ENCODE data around the gene DELE1. TPM values are rescaled to one million over a fixed set of nuclear protein-coding genes. Genes with fewer than 3 reads are reported as not detected.
A peak's percentile ranks its signal among the peaks of the same experiment; 100 is the strongest.

The DELE1 gene
- polyA plus RNA-seq, 2 donors = 30.4 to 30.5 TPM

DNA sequence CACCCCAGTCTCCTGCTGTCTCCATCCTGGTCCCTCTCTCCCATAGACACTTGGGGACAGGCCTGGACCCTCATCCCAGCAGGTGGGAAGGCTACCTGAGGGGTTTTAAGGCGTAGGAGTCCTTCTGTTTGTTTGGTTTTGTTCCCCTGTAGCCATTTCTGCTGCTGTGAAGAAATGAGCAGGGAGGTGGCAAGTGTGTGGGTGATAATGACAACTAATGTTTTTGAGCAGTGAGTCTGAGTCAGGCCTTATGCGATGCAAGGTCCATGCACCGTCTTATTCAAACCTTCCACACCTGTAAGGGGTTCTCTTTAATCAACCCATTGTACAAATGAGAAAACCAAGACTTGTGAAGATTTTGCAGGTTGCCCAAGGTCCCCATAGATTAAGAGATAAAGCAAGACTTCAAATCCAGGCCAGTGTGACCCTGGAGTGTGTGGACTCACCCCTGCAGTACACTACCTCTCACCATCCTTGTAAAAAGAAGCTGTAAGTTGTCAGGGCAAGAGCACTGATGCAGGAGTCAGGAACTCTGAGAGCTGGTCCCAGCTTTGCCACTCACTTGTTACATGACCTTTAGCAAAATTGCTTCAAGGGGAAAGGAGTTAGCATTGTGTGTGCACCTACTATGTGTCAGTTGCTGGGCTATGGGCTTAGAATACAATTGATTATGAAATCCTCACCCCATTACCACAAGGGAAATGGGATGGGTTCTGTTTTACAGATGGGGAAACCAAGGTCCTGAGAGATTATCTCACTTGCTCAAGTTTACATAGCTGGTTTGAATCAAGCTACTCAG, 26.7 kb downstream of the DELE1 start:
- Histone ChIP-seq H3K36me3 (ENCODE audit: control insufficient read depth in 2 of 2, insufficient read depth in 2 of 2, low read length in 1 of 2) (peaks cover 0 to 5% of the 10 kb centered on the region in 2 donors), H3K4me3 (ENCODE audit: low read depth in 1 of 2, low read length in 2 of 2) (no peak overlapping the region), H3K27me3 (ENCODE audit: control insufficient read depth in 1 of 2, insufficient read depth in 2 of 2, low read length in 2 of 2) (no peaks in the 10 kb centered on the region), H3K4me1 (ENCODE audit: control insufficient read depth in 2 of 2, insufficient read depth in 2 of 2, low read length in 1 of 2) (peaks cover 0 to 8% of the 10 kb centered on the region in 2 donors), H3K27ac (ENCODE audit: low read depth in 2 of 2, low read length in 1 of 2) (no peak overlapping the region), H3K9me3 (ENCODE audit: control insufficient read depth in 2 of 2, insufficient read depth in 1 of 2, low read depth in 1 of 2, low read length in 1 of 2) (no peaks in the 10 kb centered on the region)
- 91 to 97% methylated on average over 3 of the region's 3 CpGs for WGBS, 2 donors

DNA sequence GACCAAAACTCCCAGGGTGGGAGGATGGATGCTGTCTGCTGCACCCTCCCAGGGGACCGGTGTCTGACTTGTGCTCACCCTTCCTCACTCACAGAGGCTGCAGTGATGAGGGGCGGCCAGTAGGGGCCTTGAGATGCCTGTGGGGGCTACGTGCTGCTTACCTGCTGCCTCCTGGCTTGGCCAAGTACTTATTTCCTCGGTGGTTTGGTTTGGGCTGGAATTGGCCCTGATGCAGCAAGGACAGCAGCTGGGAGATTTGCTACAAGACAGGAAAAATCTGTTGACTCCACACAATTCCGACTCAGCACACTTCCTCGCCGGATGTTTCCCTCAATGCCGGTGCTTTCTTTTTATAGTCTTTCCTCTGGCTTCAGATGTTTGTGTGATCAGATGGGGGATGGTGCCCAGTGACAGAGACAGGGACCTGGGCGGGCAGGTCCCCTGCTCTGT, 27.7 kb downstream of the DELE1 start:
- no peaks in the 10 kb centered on the region for H3K27me3 ChIP-seq (ENCODE audit: control insufficient read depth in 1 of 2, insufficient read depth in 2 of 2, low read length in 2 of 2)
- H3K4me1 ChIP-seq (ENCODE audit: control insufficient read depth in 2 of 2, insufficient read depth in 2 of 2, low read length in 1 of 2) = peaks cover 0 to 4% of the 10 kb centered on the region in 2 donors
- no peak overlapping the region for H3K4me3 ChIP-seq (ENCODE audit: low read depth in 1 of 2, low read length in 2 of 2)
- no peaks in the 10 kb centered on the region for H3K9me3 ChIP-seq (ENCODE audit: control insufficient read depth in 2 of 2, insufficient read depth in 1 of 2, low read depth in 1 of 2, low read length in 1 of 2)
- H3K27ac ChIP-seq (ENCODE audit: low read depth in 2 of 2, low read length in 1 of 2) = no peak overlapping the region
- H3K36me3 ChIP-seq (ENCODE audit: control insufficient read depth in 2 of 2, insufficient read depth in 2 of 2, low read length in 1 of 2) = peaks cover 0 to 3% of the 10 kb centered on the region in 2 donors
- 58% methylated on average over 9 of the region's 9 CpGs for WGBS, 2 donors

DNA sequence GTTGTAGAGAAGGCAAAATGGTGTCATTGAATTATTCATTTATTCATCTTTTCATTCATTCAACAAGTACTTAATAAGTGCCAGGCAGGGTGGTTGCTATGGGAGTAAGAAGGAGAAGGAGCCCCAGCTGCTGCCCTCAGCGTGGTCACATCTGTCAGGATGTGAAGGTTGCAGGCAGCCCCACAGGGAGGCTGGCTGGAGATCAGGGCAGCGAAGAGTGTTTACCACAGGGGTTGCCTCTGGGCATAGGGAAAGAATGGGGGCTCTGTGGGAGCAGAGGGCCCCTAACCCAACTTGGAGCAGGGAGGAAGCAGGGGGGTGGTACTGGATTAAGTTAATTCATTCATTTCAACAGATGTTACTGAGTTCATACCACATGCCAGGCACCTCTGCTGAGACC, 28.3 kb downstream of the DELE1 start:
- H3K4me3 ChIP-seq (ENCODE audit: low read depth in 1 of 2, low read length in 2 of 2) = no peak overlapping the region
- H3K9me3 ChIP-seq (ENCODE audit: control insufficient read depth in 2 of 2, insufficient read depth in 1 of 2, low read depth in 1 of 2, low read length in 1 of 2) = no peaks in the 10 kb centered on the region
- H3K27ac ChIP-seq (ENCODE audit: low read depth in 2 of 2, low read length in 1 of 2) = no peak overlapping the region
- peaks cover 0 to 4% of the 10 kb centered on the region in 2 donors for H3K4me1 ChIP-seq (ENCODE audit: control insufficient read depth in 2 of 2, insufficient read depth in 2 of 2, low read length in 1 of 2)
- 73 to 79% methylated on average over 2 of the region's 2 CpGs for WGBS, 2 donors
- no peaks in the 10 kb centered on the region for H3K27me3 ChIP-seq (ENCODE audit: control insufficient read depth in 1 of 2, insufficient read depth in 2 of 2, low read length in 2 of 2)
- H3K36me3 ChIP-seq (ENCODE audit: control insufficient read depth in 2 of 2, insufficient read depth in 2 of 2, low read length in 1 of 2) = peaks cover 0 to 3% of the 10 kb centered on the region in 2 donors

DNA sequence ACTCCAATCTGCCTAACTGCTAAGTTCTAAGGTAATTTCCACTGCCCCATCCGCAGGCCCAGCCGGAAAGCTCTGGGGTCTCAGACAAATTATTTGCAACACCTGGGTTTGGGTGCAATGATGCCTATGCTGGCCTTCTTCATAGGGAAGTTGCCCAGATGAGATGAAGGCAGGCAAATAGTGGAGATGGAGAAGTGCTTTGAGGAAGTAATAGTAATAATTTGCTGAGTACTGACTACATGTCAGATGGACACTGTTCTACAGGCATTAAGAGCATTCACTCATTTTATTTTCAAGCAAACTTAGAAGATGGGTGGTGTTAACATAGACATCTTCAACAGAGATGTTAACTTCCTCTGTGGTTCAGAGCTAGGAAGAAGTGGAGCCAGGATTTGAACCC, 30.5 kb downstream of the DELE1 start:
- peaks cover 0 to 3% of the 10 kb centered on the region in 2 donors for H3K36me3 ChIP-seq (ENCODE audit: control insufficient read depth in 2 of 2, insufficient read depth in 2 of 2, low read length in 1 of 2)
- no peaks in the 10 kb centered on the region for H3K27me3 ChIP-seq (ENCODE audit: control insufficient read depth in 1 of 2, insufficient read depth in 2 of 2, low read length in 2 of 2)
- H3K4me1 ChIP-seq (ENCODE audit: control insufficient read depth in 2 of 2, insufficient read depth in 2 of 2, low read length in 1 of 2) = peaks cover 3 to 4% of the 10 kb centered on the region in 2 donors
- WGBS, 2 donors = 94 to 95% methylated on average over 2 of the region's 2 CpGs
- H3K4me3 ChIP-seq (ENCODE audit: low read depth in 1 of 2, low read length in 2 of 2) = no peak overlapping the region
- H3K9me3 ChIP-seq (ENCODE audit: control insufficient read depth in 2 of 2, insufficient read depth in 1 of 2, low read depth in 1 of 2, low read length in 1 of 2) = no peaks in the 10 kb centered on the region
- H3K27ac ChIP-seq (ENCODE audit: low read depth in 2 of 2, low read length in 1 of 2) = no peak overlapping the region

DNA sequence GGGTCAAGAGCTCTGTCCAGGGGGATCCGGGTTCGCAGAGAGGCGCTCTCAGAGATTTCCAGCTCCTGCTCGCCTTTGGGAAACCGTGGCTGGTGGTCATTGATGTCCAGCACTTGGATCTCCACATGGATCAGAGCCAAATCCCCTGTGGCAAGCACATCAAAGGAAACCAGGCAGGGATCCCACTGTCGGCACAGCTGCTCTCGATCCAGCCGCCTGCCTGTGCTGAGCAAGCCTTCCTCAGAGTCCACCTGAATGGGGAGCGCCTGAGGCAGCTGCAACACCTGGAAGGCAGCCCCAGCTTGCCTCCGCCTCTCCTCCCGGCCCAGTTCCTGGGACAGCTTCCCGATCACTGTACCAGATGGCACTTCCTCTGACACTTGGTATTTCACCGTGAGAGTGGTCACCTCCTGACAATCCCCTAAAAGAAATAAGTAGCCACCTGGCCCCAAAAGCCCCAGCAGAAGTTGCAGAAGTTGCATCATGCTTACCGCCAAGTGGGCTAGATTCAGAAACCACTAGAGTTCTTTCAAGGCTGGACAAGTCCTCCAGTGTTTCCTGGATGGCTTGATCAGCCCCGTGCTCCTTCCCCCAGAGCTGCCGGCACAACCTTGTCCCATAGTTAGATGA, 33.8 kb downstream of the DELE1 start:
- Histone ChIP-seq H3K9me3 (ENCODE audit: control insufficient read depth in 2 of 2, insufficient read depth in 1 of 2, low read depth in 1 of 2, low read length in 1 of 2) (no peaks in the 10 kb centered on the region), H3K27ac (ENCODE audit: low read depth in 2 of 2, low read length in 1 of 2) (peak overlapping the region in 1 of 2 donors; percentile 11), H3K4me1 (ENCODE audit: control insufficient read depth in 2 of 2, insufficient read depth in 2 of 2, low read length in 1 of 2) (peaks cover 3 to 4% of the 10 kb centered on the region in 2 donors), H3K27me3 (ENCODE audit: control insufficient read depth in 1 of 2, insufficient read depth in 2 of 2, low read length in 2 of 2) (no peaks in the 10 kb centered on the region), H3K36me3 (ENCODE audit: control insufficient read depth in 2 of 2, insufficient read depth in 2 of 2, low read length in 1 of 2) (no peaks in the 10 kb centered on the region), H3K4me3 (ENCODE audit: low read depth in 1 of 2, low read length in 2 of 2) (no peak overlapping the region)
- 54 to 56% methylated on average over 16 of the region's 16 CpGs for WGBS, 2 donors

DNA sequence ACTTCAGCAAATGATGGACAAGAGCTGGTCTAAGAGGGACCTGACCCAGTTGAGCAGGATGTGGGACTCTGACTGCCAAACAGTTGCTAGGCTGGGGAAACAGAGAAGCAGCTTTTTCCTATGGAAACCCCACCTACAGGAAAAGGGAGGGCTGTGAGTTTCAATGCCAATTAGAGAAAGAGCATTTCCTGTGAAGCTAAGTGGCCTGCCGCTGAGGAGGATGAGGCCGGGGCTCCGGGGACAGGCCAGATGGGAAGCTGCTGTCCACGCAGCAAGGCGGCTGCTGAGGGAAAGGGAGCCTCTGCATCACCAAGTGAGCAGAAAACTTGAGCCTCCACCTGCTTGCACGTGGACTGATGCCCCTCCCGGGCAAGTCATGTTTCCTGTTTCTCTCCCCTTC, 34.4 kb downstream of the DELE1 start, which contains the start of gene PCDH12:
Gene PCDH12 (minus strand): TSS at position 90 of the 400 bp plus-strand sequence. CDS start 351 bp downstream, outside the sequence.
- 40 to 45% methylated on average over 5 to 7 of the region's 7 CpGs for WGBS, 2 donors
- no peaks in the 10 kb centered on the region for H3K27me3 ChIP-seq (ENCODE audit: control insufficient read depth in 1 of 2, insufficient read depth in 2 of 2, low read length in 2 of 2)
- peaks cover 0 to 3% of the 10 kb centered on the region in 2 donors for H3K4me1 ChIP-seq (ENCODE audit: control insufficient read depth in 2 of 2, insufficient read depth in 2 of 2, low read length in 1 of 2)
- no peaks in the 10 kb centered on the region for H3K9me3 ChIP-seq (ENCODE audit: control insufficient read depth in 2 of 2, insufficient read depth in 1 of 2, low read depth in 1 of 2, low read length in 1 of 2)
- no peaks in the 10 kb centered on the region for H3K36me3 ChIP-seq (ENCODE audit: control insufficient read depth in 2 of 2, insufficient read depth in 2 of 2, low read length in 1 of 2)
- peak within 1 kb of the TSS; percentile 4 to 11 for H3K27ac ChIP-seq (ENCODE audit: low read depth in 2 of 2, low read length in 1 of 2)
- no peak within 1 kb of the TSS for H3K4me3 ChIP-seq (ENCODE audit: low read depth in 1 of 2, low read length in 2 of 2)

DNA sequence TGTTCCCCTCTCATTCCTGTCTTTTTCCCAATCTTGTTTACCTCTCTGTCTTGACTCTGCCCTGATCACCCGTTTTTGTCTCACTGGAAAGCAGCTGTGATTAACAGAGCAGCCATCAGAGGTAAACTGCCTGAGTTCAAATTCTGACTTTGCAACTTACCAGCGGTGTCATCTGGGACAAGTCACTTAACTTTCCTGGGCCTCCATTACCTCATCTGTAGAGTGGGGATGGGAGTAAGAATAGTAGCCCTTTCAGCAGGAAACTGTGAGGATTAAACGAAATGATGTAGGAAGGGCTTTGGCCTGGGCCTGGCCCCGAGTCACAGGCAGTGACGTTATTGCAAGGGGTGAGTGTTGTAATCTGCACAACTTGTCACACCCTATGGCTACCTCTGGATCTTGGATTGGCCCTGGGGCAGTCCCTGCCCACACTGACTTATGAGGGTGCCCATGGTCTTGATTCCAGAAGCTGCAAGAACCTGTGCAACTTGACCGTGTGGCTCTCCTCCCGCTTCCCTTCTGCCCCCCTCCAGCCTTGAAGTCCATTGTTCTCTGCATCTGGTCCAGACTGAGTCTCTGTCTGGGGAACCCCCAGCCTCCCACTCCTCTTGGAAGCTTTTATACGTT, 35.0 kb downstream of the DELE1 start:
- WGBS, 2 donors = 49 to 53% methylated on average over 8 of the region's 8 CpGs
- Histone ChIP-seq H3K36me3 (ENCODE audit: control insufficient read depth in 2 of 2, insufficient read depth in 2 of 2, low read length in 1 of 2) (no peaks in the 10 kb centered on the region), H3K4me1 (ENCODE audit: control insufficient read depth in 2 of 2, insufficient read depth in 2 of 2, low read length in 1 of 2) (peaks cover 0 to 3% of the 10 kb centered on the region in 2 donors), H3K27me3 (ENCODE audit: control insufficient read depth in 1 of 2, insufficient read depth in 2 of 2, low read length in 2 of 2) (no peaks in the 10 kb centered on the region), H3K27ac (ENCODE audit: low read depth in 2 of 2, low read length in 1 of 2) (peak overlapping the region in 1 of 2 donors; percentile 4), H3K4me3 (ENCODE audit: low read depth in 1 of 2, low read length in 2 of 2) (no peak overlapping the region), H3K9me3 (ENCODE audit: control insufficient read depth in 2 of 2, insufficient read depth in 1 of 2, low read depth in 1 of 2, low read length in 1 of 2) (no peaks in the 10 kb centered on the region)

DNA sequence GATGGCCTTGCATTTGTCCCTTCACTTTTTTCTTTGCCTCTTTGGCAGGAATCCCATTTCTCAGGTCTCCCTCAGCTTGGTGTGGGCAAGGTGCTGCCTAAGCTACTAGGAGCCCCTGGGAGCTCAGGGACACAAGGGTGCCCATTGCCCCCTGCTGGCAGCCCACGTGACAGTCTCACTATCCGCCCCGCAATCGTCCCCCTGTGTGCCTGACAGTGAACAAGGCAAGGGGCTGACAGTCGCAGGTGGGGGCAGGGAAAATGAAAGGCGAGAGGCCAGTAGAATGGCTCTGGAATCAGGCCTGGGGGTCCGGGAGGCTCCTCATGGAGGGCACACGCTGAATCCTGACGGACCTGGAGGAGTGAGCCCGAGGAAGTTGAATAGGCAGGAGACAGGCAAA, 36.3 kb downstream of the DELE1 start:
- Histone ChIP-seq H3K4me1 (ENCODE audit: control insufficient read depth in 2 of 2, insufficient read depth in 2 of 2, low read length in 1 of 2) (peaks cover 0 to 3% of the 10 kb centered on the region in 2 donors), H3K9me3 (ENCODE audit: control insufficient read depth in 2 of 2, insufficient read depth in 1 of 2, low read depth in 1 of 2, low read length in 1 of 2) (no peaks in the 10 kb centered on the region), H3K4me3 (ENCODE audit: low read depth in 1 of 2, low read length in 2 of 2) (no peak overlapping the region), H3K27me3 (ENCODE audit: control insufficient read depth in 1 of 2, insufficient read depth in 2 of 2, low read length in 2 of 2) (no peaks in the 10 kb centered on the region), H3K27ac (ENCODE audit: low read depth in 2 of 2, low read length in 1 of 2) (no peak overlapping the region), H3K36me3 (ENCODE audit: control insufficient read depth in 2 of 2, insufficient read depth in 2 of 2, low read length in 1 of 2) (no peaks in the 10 kb centered on the region)
- 61 to 68% methylated on average over 10 of the region's 10 CpGs for WGBS, 2 donors

DNA sequence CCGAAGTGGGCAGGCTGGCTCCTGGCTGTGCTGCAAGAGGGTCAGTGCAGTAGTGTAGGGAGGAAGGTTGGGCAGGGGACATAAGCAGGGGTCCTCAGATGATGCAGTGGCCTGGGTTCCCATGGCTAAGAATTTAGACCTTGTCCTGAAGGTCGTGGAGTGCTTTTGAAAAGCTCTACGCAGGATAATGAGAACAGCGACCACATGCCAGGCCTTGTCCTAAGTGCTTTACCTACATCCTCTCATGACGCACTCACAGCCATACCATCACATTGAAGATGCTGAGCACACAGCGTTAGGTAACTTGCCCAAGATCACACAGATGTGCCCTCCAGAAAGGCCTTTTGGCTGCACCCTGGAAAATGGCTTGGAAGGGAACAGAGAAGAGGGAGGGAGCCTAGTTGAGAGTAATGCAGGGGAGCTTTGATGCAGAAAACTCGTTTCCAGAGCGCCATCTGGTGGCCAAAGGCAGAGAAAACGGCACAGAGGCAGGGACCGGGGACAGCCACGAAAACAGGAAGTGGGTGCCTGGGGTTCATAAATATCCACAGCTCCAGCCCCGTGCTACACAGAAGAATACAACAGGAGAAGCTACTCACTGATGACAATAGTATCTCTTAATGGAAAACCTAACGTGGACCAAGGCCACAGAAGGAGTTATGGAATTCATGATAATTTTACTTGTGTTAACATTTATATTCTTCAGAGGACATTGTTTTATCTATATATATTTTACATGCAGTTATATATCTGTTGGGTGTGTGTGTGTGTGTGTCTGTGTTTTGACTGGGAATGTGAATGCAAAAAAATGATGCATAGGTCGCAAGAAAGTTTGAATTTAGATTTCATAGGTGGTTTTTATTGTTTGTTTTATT, 37.0 kb downstream of the DELE1 start:
- no peaks in the 10 kb centered on the region for H3K27me3 ChIP-seq (ENCODE audit: control insufficient read depth in 1 of 2, insufficient read depth in 2 of 2, low read length in 2 of 2)
- WGBS, 2 donors = 29 to 31% methylated on average over 14 of the region's 14 CpGs
- no peaks in the 10 kb centered on the region for H3K9me3 ChIP-seq (ENCODE audit: control insufficient read depth in 2 of 2, insufficient read depth in 1 of 2, low read depth in 1 of 2, low read length in 1 of 2)
- no peaks in the 10 kb centered on the region for H3K36me3 ChIP-seq (ENCODE audit: control insufficient read depth in 2 of 2, insufficient read depth in 2 of 2, low read length in 1 of 2)
- no peak overlapping the region for H3K27ac ChIP-seq (ENCODE audit: low read depth in 2 of 2, low read length in 1 of 2)
- no peak overlapping the region for H3K4me3 ChIP-seq (ENCODE audit: low read depth in 1 of 2, low read length in 2 of 2)
- peaks cover 0 to 3% of the 10 kb centered on the region in 2 donors for H3K4me1 ChIP-seq (ENCODE audit: control insufficient read depth in 2 of 2, insufficient read depth in 2 of 2, low read length in 1 of 2)

Measured in esophagus (tissue), 2 donors.